GM19328 (cell line): ENCODE results near the gene LILRA6.
"Not testable (repeated sequence)": the region's sequence is repeated elsewhere in the genome, so short reads cannot be mapped to it uniquely, and the experiment has no call there.

Source experiments
- ATAC-seq: cut with Tn5 transposase; IDR thresholded peaks from one replicate; pipeline ENCODE4 v1.9.1; 2021; ENCODE audit warnings: mild to moderate bottlenecking, moderate library complexity; ENCODE audit not compliant: unreplicated experiment

The LILRA6 gene

GRCh38 chr19:54208784-54209057, 33.9 kb downstream of the LILRA6 start:
- ATAC-seq, result no peak

GRCh38 chr19:54207983-54208783, 34.4 kb downstream of the LILRA6 start:
- ATAC-seq, result no peak

- ATAC-seq, result no peak
Measured at GRCh38 chr19:54207676-54207982, 35.0 kb downstream of the LILRA6 start.

GRCh38 chr19:54207193-54207592, 35.4 kb downstream of the LILRA6 start:
- ATAC-seq, result not testable (repeated sequence)

- no peak for ATAC-seq
Measured at GRCh38 chr19:54206831-54207177, 35.8 kb downstream of the LILRA6 start.

- ATAC-seq, result no peak
Measured at GRCh38 chr19:54206030-54206830, 36.4 kb downstream of the LILRA6 start.

- ATAC-seq, result no peak
Measured at GRCh38 chr19:54204767-54205468, 37.7 kb downstream of the LILRA6 start.

- no peak for ATAC-seq
Measured at GRCh38 chr19:54203151-54203611, 39.4 kb downstream of the LILRA6 start.

- no peak for ATAC-seq
Measured at GRCh38 chr19:54201980-54202379, 40.6 kb downstream of the LILRA6 start.

- ATAC-seq, result no peak
Measured at GRCh38 chr19:54201172-54201701, 41.4 kb downstream of the LILRA6 start.

GRCh38 chr19:54199401-54199800, 43.2 kb downstream of the LILRA6 start:
- ATAC-seq, result no peak

- no peak for ATAC-seq
Measured at GRCh38 chr19:54197121-54197520, 45.5 kb downstream of the LILRA6 start.

- no peak for ATAC-seq
Measured at GRCh38 chr19:54196536-54196935, 46.1 kb downstream of the LILRA6 start.

GRCh38 chr19:54194463-54194862, 48.1 kb downstream of the LILRA6 start:
- not testable (repeated sequence) for ATAC-seq

GRCh38 chr19:54193011-54193410, 49.6 kb downstream of the LILRA6 start:
- no peak for ATAC-seq

GRCh38 chr19:54191811-54192453, 50.7 kb downstream of the LILRA6 start:
- ATAC-seq, result no peak

GRCh38 chr19:54191011-54191810, 51.4 kb downstream of the LILRA6 start, which contains the start of gene TSEN34:
Gene TSEN34, plus strand, starts transcription at chr19:54191308. Its CDS starts 57 bp downstream, at chr19:54191365.
- peak; percentile 17 for ATAC-seq

- peak; percentile 44 for ATAC-seq
Measured at GRCh38 chr19:54190503-54191010, 52.0 kb downstream of the LILRA6 start.

GRCh38 chr19:54189735-54190502, 52.7 kb downstream of the LILRA6 start:
- ATAC-seq, result peak; percentile 45
